Body of pancreas (tissue), 4 donors: Measurements from ENCODE around the gene LSM3.

Experiments
- POLR2A ChIP-seq, 3 donors: fragments of 450-650 bp; IDR thresholded peaks; one replicate each; pipeline ENCODE4 v1.6.1; 2016; ENCODE audit warnings: antibody characterized with exemption in 3 of 3, mild to moderate bottlenecking in 2 of 3
- TF ChIP-seq, protein P1 (sequence below), 7 experiments: fragments of 450-650 bp in 4 of 7; fragments of 200-600 bp in 3 of 7; sonication (generic) in 3 of 7; IDR thresholded peaks; one replicate each; pipeline ENCODE4 v1.5.1; 2016 to 2019; ENCODE audit warnings: antibody characterized with exemption in 7 of 7

DNA sequence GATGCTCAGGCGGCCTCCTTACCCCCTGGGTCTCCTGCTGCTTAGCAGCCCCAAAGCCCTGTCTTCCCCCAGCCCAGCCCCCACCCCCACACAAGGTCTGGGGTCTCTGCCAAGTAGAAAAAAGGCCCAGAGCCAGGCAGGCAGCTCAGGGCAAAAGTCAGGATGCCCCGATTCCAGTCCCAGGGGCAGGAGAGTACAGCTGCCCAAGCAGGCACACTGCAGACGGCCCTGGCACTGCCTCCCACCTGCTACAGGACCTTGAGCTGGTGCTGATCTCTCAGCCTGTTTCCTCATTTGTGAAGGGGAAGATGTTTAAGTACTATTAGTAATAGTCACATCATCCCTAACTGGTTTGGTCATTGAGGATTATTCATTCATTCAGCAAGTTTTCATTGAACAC, 41.2 kb upstream of the LSM3 start:
- TF ChIP-seq, protein P1, sequence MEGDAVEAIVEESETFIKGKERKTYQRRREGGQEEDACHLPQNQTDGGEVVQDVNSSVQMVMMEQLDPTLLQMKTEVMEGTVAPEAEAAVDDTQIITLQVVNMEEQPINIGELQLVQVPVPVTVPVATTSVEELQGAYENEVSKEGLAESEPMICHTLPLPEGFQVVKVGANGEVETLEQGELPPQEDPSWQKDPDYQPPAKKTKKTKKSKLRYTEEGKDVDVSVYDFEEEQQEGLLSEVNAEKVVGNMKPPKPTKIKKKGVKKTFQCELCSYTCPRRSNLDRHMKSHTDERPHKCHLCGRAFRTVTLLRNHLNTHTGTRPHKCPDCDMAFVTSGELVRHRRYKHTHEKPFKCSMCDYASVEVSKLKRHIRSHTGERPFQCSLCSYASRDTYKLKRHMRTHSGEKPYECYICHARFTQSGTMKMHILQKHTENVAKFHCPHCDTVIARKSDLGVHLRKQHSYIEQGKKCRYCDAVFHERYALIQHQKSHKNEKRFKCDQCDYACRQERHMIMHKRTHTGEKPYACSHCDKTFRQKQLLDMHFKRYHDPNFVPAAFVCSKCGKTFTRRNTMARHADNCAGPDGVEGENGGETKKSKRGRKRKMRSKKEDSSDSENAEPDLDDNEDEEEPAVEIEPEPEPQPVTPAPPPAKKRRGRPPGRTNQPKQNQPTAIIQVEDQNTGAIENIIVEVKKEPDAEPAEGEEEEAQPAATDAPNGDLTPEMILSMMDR (IDR thresholded peaks at IDR 0.05): no peak
- no peak for TF ChIP-seq POLR2A (IDR thresholded peaks at IDR 0.05)
